ENCODE data around the gene NLGN1.

DNA sequence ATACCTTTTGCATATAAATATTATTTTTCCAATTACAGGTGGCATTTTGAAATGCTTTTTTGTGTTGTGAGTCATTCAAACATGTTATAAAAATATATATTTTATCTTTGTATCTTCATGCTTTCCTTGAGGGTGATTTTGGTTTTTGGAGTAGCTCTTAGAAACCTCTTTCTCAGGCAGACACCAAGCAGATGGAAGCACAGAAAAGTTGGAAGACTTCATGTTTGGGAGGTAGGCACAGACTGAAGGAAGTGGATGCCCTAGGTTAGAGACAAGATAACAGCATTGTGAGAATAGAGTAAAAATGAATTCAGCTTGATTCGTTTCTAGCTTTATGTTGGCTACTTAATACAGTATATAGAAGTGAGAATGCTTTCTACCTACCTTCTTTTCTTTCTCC lies 338.3 kb downstream of the NLGN1 start:
- TF ChIP-seq, protein P1, sequence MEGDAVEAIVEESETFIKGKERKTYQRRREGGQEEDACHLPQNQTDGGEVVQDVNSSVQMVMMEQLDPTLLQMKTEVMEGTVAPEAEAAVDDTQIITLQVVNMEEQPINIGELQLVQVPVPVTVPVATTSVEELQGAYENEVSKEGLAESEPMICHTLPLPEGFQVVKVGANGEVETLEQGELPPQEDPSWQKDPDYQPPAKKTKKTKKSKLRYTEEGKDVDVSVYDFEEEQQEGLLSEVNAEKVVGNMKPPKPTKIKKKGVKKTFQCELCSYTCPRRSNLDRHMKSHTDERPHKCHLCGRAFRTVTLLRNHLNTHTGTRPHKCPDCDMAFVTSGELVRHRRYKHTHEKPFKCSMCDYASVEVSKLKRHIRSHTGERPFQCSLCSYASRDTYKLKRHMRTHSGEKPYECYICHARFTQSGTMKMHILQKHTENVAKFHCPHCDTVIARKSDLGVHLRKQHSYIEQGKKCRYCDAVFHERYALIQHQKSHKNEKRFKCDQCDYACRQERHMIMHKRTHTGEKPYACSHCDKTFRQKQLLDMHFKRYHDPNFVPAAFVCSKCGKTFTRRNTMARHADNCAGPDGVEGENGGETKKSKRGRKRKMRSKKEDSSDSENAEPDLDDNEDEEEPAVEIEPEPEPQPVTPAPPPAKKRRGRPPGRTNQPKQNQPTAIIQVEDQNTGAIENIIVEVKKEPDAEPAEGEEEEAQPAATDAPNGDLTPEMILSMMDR (IDR thresholded peaks at IDR 0.05): no peak
- TF ChIP-seq POLR2A (IDR thresholded peaks at IDR 0.05): no peak
